MM.1S (cell line): Measurements from ENCODE around the gene USP6NL.

ENCODE experiments used
- DNase-seq: peaks from one replicate; pipeline ENCODE4 v3.0.0-alpha.2; 2015
- H2AFZ ChIP-seq: fragments of 300-600 bp; sonication (generic); 2 replicates; pipeline ENCODE4 v1.6.0; 2016; ENCODE audit warnings: antibody characterized with exemption, low read length
- H3F3A ChIP-seq: fragments of 300-600 bp; sonication (generic); 2 replicates; pipeline ENCODE4 v1.6.1; 2016; ENCODE audit warnings: mild to moderate bottlenecking, antibody characterized with exemption, low read length, moderate library complexity, mixed read lengths; ENCODE audit not compliant: insufficient read depth
- H3K27ac ChIP-seq: fragments of 300-600 bp; sonication (generic); 2 replicates; pipeline ENCODE4 v1.5.1; 2016; ENCODE audit warnings: mild to moderate bottlenecking, low read length
- H3K27me3 ChIP-seq: fragments of 300-600 bp; sonication (generic); replicated peaks from 2 replicates; pipeline ENCODE4 v1.6.0; 2016; ENCODE audit warnings: low read length; ENCODE audit not compliant: insufficient read depth
- H3K36me3 ChIP-seq: fragments of 300-600 bp; sonication (generic); replicated peaks from 2 replicates; pipeline ENCODE4 v1.6.1; 2016; ENCODE audit warnings: mild to moderate bottlenecking, low read length, mixed read lengths; ENCODE audit not compliant: insufficient read depth
- H3K4me1 ChIP-seq: fragments of 300-600 bp; sonication (generic); 2 replicates; pipeline ENCODE4 v1.6.1; 2016; ENCODE audit warnings: low read length, mixed read lengths
- H3K4me2 ChIP-seq: fragments of 300-600 bp; sonication (generic); 2 replicates; pipeline ENCODE4 v1.6.0; 2016; ENCODE audit warnings: low read depth, low read length
- H3K4me3 ChIP-seq: fragments of 300-600 bp; sonication (generic); 2 replicates; pipeline ENCODE4 v1.5.1; 2016; ENCODE audit warnings: low read length, mixed read lengths
- H3K79me2 ChIP-seq: fragments of 300-600 bp; sonication (generic); 2 replicates; pipeline ENCODE4 v1.6.1; 2016; ENCODE audit warnings: mixed run types, low read length, mixed read lengths
- H3K9ac ChIP-seq: fragments of 300-600 bp; sonication (generic); 2 replicates; pipeline ENCODE4 v1.6.1; 2016; ENCODE audit warnings: low read length, mixed read lengths
- H3K9me2 ChIP-seq: fragments of 300-600 bp; sonication (generic); replicated peaks from 2 replicates; pipeline ENCODE4 v1.6.1; 2016; ENCODE audit warnings: mild to moderate bottlenecking, low read length, mixed read lengths; ENCODE audit not compliant: insufficient read depth
- H3K9me3 ChIP-seq: fragments of 300-600 bp; sonication (generic); replicated peaks from 2 replicates; pipeline ENCODE4 v1.6.1; 2016; ENCODE audit warnings: mild to moderate bottlenecking, low read length, mixed read lengths; ENCODE audit not compliant: insufficient read depth
- H4K20me1 ChIP-seq: fragments of 300-600 bp; sonication (generic); 2 replicates; pipeline ENCODE4 v1.6.1; 2016; ENCODE audit warnings: mild to moderate bottlenecking, low read length, moderate library complexity, mixed read lengths; ENCODE audit not compliant: insufficient read depth
- CTCF ChIP-seq: fragments of 300-600 bp; sonication (generic); IDR thresholded peaks from 2 replicates; pipeline ENCODE4 v1.5.1; 2016; ENCODE audit warnings: antibody characterized with exemption, low read length, mixed read lengths
- EZH2 ChIP-seq: fragments of 300-600 bp; sonication (generic); optimal IDR thresholded peaks from 2 replicates; pipeline ENCODE3; 2017; ENCODE audit warnings: low read depth, mild to moderate bottlenecking, antibody characterized with exemption, low read length, mixed read lengths
- EZH2phosphoT487 ChIP-seq: fragments of 300-600 bp; sonication (generic); IDR thresholded peaks from 2 replicates; pipeline ENCODE4 v1.6.1; 2018; ENCODE audit warnings: antibody characterized with exemption, low read length

USP6NL gene

GRCh38 chr10:11488126-11488525 lies 123.3 kb downstream of the USP6NL start:
- TF ChIP-seq CTCF: no peak
- Histone ChIP-seq H3K36me3 (no peaks in the 10 kb centered on the region), H3K4me1 (no peaks in the 10 kb centered on the region), H3K9ac (no peak overlapping the region), H3K9me3 (no peaks in the 10 kb centered on the region), H3K4me3 (no peak overlapping the region), H3K27me3 (no peaks in the 10 kb centered on the region), H3F3A (no peaks in the 10 kb centered on the region), H2AFZ (no peak overlapping the region), H3K79me2 (no peaks in the 10 kb centered on the region), H3K4me2 (no peak overlapping the region), H4K20me1 (no peaks in the 10 kb centered on the region), H3K9me2 (no peaks in the 10 kb centered on the region), H3K27ac (no peak overlapping the region)
- DNase-seq: no peak

- no peak overlapping the region for H3K4me3 ChIP-seq
- no peak for TF ChIP-seq CTCF
- no peak for TF ChIP-seq EZH2
- no peak for TF ChIP-seq EZH2phosphoT487
- H2AFZ ChIP-seq: no peak overlapping the region
- no peaks in the 10 kb centered on the region for H3K27me3 ChIP-seq
- no peaks in the 10 kb centered on the region for H3K36me3 ChIP-seq
- H3F3A ChIP-seq: no peaks in the 10 kb centered on the region
- DNase-seq: no peak
- no peaks in the 10 kb centered on the region for H3K4me1 ChIP-seq
- H3K79me2 ChIP-seq: no peaks in the 10 kb centered on the region
- no peaks in the 10 kb centered on the region for H3K9me3 ChIP-seq
- H4K20me1 ChIP-seq: no peaks in the 10 kb centered on the region
- no peak overlapping the region for H3K4me2 ChIP-seq
- no peak overlapping the region for H3K9ac ChIP-seq
- no peak overlapping the region for H3K27ac ChIP-seq
- no peaks in the 10 kb centered on the region for H3K9me2 ChIP-seq
These were observed 128.0 kb downstream of the USP6NL start for GRCh38 chr10:11483201-11484148.

- H3K4me2 ChIP-seq: no peak overlapping the region
- no peaks in the 10 kb centered on the region for H3K9me3 ChIP-seq
- no peak overlapping the region for H3K4me3 ChIP-seq
- DNase-seq: no peak
- no peaks in the 10 kb centered on the region for H3K4me1 ChIP-seq
- no peaks in the 10 kb centered on the region for H4K20me1 ChIP-seq
- H3K9ac ChIP-seq: no peak overlapping the region
- H3F3A ChIP-seq: no peaks in the 10 kb centered on the region
- no peak overlapping the region for H2AFZ ChIP-seq
- H3K79me2 ChIP-seq: no peaks in the 10 kb centered on the region
- no peaks in the 10 kb centered on the region for H3K36me3 ChIP-seq
- no peak for TF ChIP-seq EZH2phosphoT487
- TF ChIP-seq EZH2: no peak
- TF ChIP-seq CTCF: peak; percentile 6; the same call in 1 of the 2 replicates
- H3K9me2 ChIP-seq: no peaks in the 10 kb centered on the region
- H3K27me3 ChIP-seq: no peaks in the 10 kb centered on the region
- H3K27ac ChIP-seq: no peak overlapping the region
These were observed 129.1 kb downstream of the USP6NL start for GRCh38 chr10:11482306-11482705.
